Mesothelial cell of epicardium (in vitro differentiated cells): ENCODE results near the gene ASB6. TPM values are rescaled to one million over a fixed set of nuclear protein-coding genes. Genes with fewer than 3 reads are reported as not detected.

Experiments
- DNase-seq, 2 experiments: peaks; one replicate each; pipeline ENCODE4 v3.0.0; 2021; ENCODE audit warnings: low spot score in 2 of 2; ENCODE audit not compliant: unreplicated experiment in 2 of 2
- H3K27ac Mint-ChIP-seq: 2 replicates; pipeline ENCODE4 v1.8.0; 2021; ENCODE audit warnings: mixed read lengths
- H3K27me3 Mint-ChIP-seq: 2 replicates; pipeline ENCODE4 v1.8.0; 2021; ENCODE audit warnings: low read depth, mixed read lengths
- H3K36me3 Mint-ChIP-seq: 2 replicates; pipeline ENCODE4 v1.8.0; 2021; ENCODE audit warnings: mixed read lengths
- H3K4me1 Mint-ChIP-seq: 2 replicates; pipeline ENCODE4 v1.8.0; 2021; ENCODE audit warnings: mixed read lengths
- H3K4me3 Mint-ChIP-seq: 2 replicates; pipeline ENCODE4 v1.8.0; 2021; ENCODE audit warnings: mild to moderate bottlenecking, moderate library complexity, mixed read lengths
- H3K9me3 Mint-ChIP-seq: 2 replicates; pipeline ENCODE4 v1.8.0; 2021; ENCODE audit warnings: mixed read lengths
- CTCF ChIP-seq: fragments of 200-600 bp; sonication (generic); IDR thresholded peaks from one replicate; pipeline ENCODE4 v1.5.0; 2021; ENCODE audit warnings: antibody characterized with exemption; ENCODE audit not compliant: unreplicated experiment
- total RNA-seq: library from RNA; stranded (reverse); gene quantifications from 3 replicates; pipeline ENCODE4 v1.2.1, GENCODE V29; 2021

The ASB6 gene
- total RNA-seq, 1 donor from 2014 or later: 24.6 TPM

- peaks cover 33% of the 10 kb centered on the region for H3K4me1 Mint-ChIP-seq
- H3K27ac Mint-ChIP-seq: no peak overlapping the region
- peaks cover 16% of the 10 kb centered on the region for H3K36me3 Mint-ChIP-seq
- H3K4me3 Mint-ChIP-seq: no peak overlapping the region
- H3K9me3 Mint-ChIP-seq: no peaks in the 10 kb centered on the region
- no peak for DNase-seq
- TF ChIP-seq CTCF: no peak
- H3K27me3 Mint-ChIP-seq: no peaks in the 10 kb centered on the region
Observed at GRCh38 chr9:129631674-129632129, 10.2 kb downstream of the ASB6 start.

- DNase-seq: no peak
- TF ChIP-seq CTCF: no peak
- no peaks in the 10 kb centered on the region for H3K9me3 Mint-ChIP-seq
- H3K4me3 Mint-ChIP-seq: no peak overlapping the region
- H3K27ac Mint-ChIP-seq: peak overlapping the region; percentile 30
- peaks cover 34% of the 10 kb centered on the region for H3K4me1 Mint-ChIP-seq
- H3K27me3 Mint-ChIP-seq: no peaks in the 10 kb centered on the region
- peaks cover 16% of the 10 kb centered on the region for H3K36me3 Mint-ChIP-seq
Observed at GRCh38 chr9:129630967-129631673, 10.8 kb downstream of the ASB6 start.

- Mint-ChIP-seq H3K4me3 (no peak overlapping the region), H3K27me3 (no peaks in the 10 kb centered on the region), H3K4me1 (peaks cover 35% of the 10 kb centered on the region), H3K9me3 (no peaks in the 10 kb centered on the region), H3K36me3 (peaks cover 10% of the 10 kb centered on the region), H3K27ac (no peak overlapping the region)
- DNase-seq: no peak
- TF ChIP-seq CTCF: no peak
Observed at GRCh38 chr9:129629251-129629820, 12.6 kb downstream of the ASB6 start.

GRCh38 chr9:129628709-129629108, 13.2 kb downstream of the ASB6 start:
- Mint-ChIP-seq H3K27ac (peak overlapping the region; percentile 72), H3K27me3 (no peaks in the 10 kb centered on the region), H3K4me3 (no peak overlapping the region), H3K9me3 (no peaks in the 10 kb centered on the region), H3K4me1 (peaks cover 38% of the 10 kb centered on the region), H3K36me3 (peaks cover 7% of the 10 kb centered on the region)
- no peak for DNase-seq
- no peak for TF ChIP-seq CTCF

GRCh38 chr9:129627556-129628440, 14.2 kb downstream of the ASB6 start:
- Mint-ChIP-seq H3K4me1 (peaks cover 38% of the 10 kb centered on the region), H3K27me3 (no peaks in the 10 kb centered on the region), H3K4me3 (peak overlapping the region; percentile 72), H3K9me3 (no peaks in the 10 kb centered on the region), H3K36me3 (peaks cover 4% of the 10 kb centered on the region), H3K27ac (peak overlapping the region; percentile 88)
- no peak for TF ChIP-seq CTCF
- no peak for DNase-seq
